H1 (cell line): ENCODE data around the gene LRRC56. TPM values are rescaled to one million over a fixed set of nuclear protein-coding genes. Genes with fewer than 3 reads are reported as not detected.

Experiments used
- CTCF ChIA-PET: fragments of 300-600 bp; sonication (Branson Sonifier 250); formaldehyde crosslinking; loops from one replicate; lab custom pipeline; 2021; ENCODE audit not compliant: partially characterized antibody; lab: Charles Lee
- POLR2A ChIA-PET: fragments of 300-600 bp; sonication (Branson Sonifier 250); formaldehyde crosslinking; loops from one replicate; lab custom pipeline; 2021; ENCODE audit warnings: inconsistent platforms; ENCODE audit not compliant: partially characterized antibody; lab: Charles Lee
- DNase-seq, 2 experiments: peaks; one replicate each; pipeline versions ENCODE4 v3.0.0 to v3.0.0-alpha.2; 2010 to 2022; ENCODE audit warnings: low spot score in 2 of 2, low read depth in 1 of 2, mixed read lengths in 1 of 2
- FAIRE-seq: peaks from 2 replicates; lab custom pipeline; 2011; peaks lifted over from hg19 to GRCh38; lab: Jason Lieb, UNC
- H2AFZ ChIP-seq: 2 replicates; pipeline ENCODE4 v1.8.1; 2012; ENCODE audit warnings: low read length, inconsistent platforms
- H2AK5ac ChIP-seq: 2 replicates; pipeline ENCODE4 v1.6.1; 2013; ENCODE audit warnings: low read depth, low read length
- H2BK120ac ChIP-seq: replicated peaks from 2 replicates; pipeline ENCODE3; 2013; ENCODE audit warnings: low read depth, low read length, inconsistent platforms
- H2BK12ac ChIP-seq: 2 replicates; pipeline ENCODE4 v1.6.1; 2013; ENCODE audit warnings: low read depth, low read length
- H2BK15ac ChIP-seq: 2 replicates; pipeline ENCODE4 v1.6.1; 2013; ENCODE audit warnings: low read length
- H2BK20ac ChIP-seq: 2 replicates; pipeline ENCODE4 v1.6.1; 2013; ENCODE audit warnings: low read length
- H2BK5ac ChIP-seq: 2 replicates; pipeline ENCODE4 v1.6.1; 2013; ENCODE audit warnings: low read depth, low read length
- H3K14ac ChIP-seq: 2 replicates; pipeline ENCODE4 v1.6.1; 2013; ENCODE audit warnings: inconsistent platforms; ENCODE audit not compliant: insufficient read length
- H3K18ac ChIP-seq: 2 replicates; pipeline ENCODE4 v1.6.1; 2013; ENCODE audit warnings: low read length; ENCODE audit errors: extremely low read depth
- H3K23ac ChIP-seq: 2 replicates; pipeline ENCODE4 v1.6.1; 2013; ENCODE audit warnings: inconsistent platforms; ENCODE audit not compliant: insufficient read length
- H3K23me2 ChIP-seq: 2 replicates; pipeline ENCODE4 v1.6.1; 2013; ENCODE audit warnings: low read depth, low read length
- H3K27ac ChIP-seq: 2 replicates; pipeline ENCODE4 v1.6.1; 2011; ENCODE audit warnings: low read depth, low read length, inconsistent platforms
- H3K27me3 ChIP-seq, 4 experiments: replicated peaks in 1 of 4; 1 replicate in 1 of 4; 2 replicates in 3 of 4; pipeline versions ENCODE4 v1.6.1 to v1.8.1; 2011 to 2013; ENCODE audit warnings: low read length in 3 of 4, mild to moderate bottlenecking in 3 of 4, inconsistent platforms in 2 of 4, mixed read lengths in 2 of 4, moderate library complexity in 1 of 4; ENCODE audit not compliant: control insufficient read depth in 3 of 4, insufficient read depth in 3 of 4; ENCODE audit errors: extremely low read depth in 1 of 4
- H3K36me3 ChIP-seq, 4 experiments: 2 replicates each; pipeline versions ENCODE4 v1.6.1 to v1.8.1; 2011 to 2013; ENCODE audit warnings: mild to moderate bottlenecking in 4 of 4, low read length in 3 of 4, moderate library complexity in 2 of 4, control low read depth in 1 of 4, inconsistent platforms in 1 of 4; ENCODE audit not compliant: insufficient read depth in 4 of 4, control insufficient read depth in 2 of 4
- H3K4ac ChIP-seq: replicated peaks from 2 replicates; pipeline ENCODE3; 2013; ENCODE audit warnings: low read length, low read depth, mixed read lengths, inconsistent platforms; ENCODE audit not compliant: insufficient read length
- H3K4me1 ChIP-seq, 4 experiments: replicated peaks in 1 of 4; 1 replicate in 1 of 4; 2 replicates in 3 of 4; pipeline versions ENCODE4 v1.6.1 to v1.8.1; 2011 to 2013; ENCODE audit warnings: low read length in 3 of 4, inconsistent platforms in 2 of 4, mixed read lengths in 1 of 4; ENCODE audit not compliant: insufficient read depth in 4 of 4, control insufficient read depth in 3 of 4
- H3K4me2 ChIP-seq, 2 experiments: 2 replicates each; pipeline versions ENCODE4 v1.6.1 to v1.8.1; 2011 to 2013; ENCODE audit warnings: low read depth in 2 of 2, low read length in 2 of 2, control low read depth in 1 of 2, inconsistent platforms in 1 of 2, mild to moderate bottlenecking in 1 of 2; ENCODE audit not compliant: insufficient read depth in 1 of 2
- H3K4me3 ChIP-seq, 4 experiments: fragments of 200-600, 300-600 bp in 1 of 4; sonication (generic), shearing (Covaris generic), sonication (Bioruptor Twin) in 1 of 4; 2 replicates each; pipeline versions ENCODE4 v1.5.1 to v1.8.1; 2011 to 2016; ENCODE audit warnings: low read length in 4 of 4, low read depth in 3 of 4, control low read depth in 2 of 4, inconsistent platforms in 2 of 4, mild to moderate bottlenecking in 2 of 4, mixed read lengths in 1 of 4, moderate library complexity in 1 of 4; ENCODE audit not compliant: insufficient read depth in 2 of 4; ENCODE audit errors: extremely low read depth in 1 of 4
- H3K56ac ChIP-seq: replicated peaks from 2 replicates; pipeline ENCODE3; 2013; ENCODE audit warnings: low read depth, mild to moderate bottlenecking, mixed read lengths, low read length, inconsistent platforms; ENCODE audit not compliant: insufficient read length
- H3K79me1 ChIP-seq: 2 replicates; pipeline ENCODE4 v1.6.1; 2013; ENCODE audit warnings: low read depth, low read length, control low read depth
- H3K79me2 ChIP-seq, 2 experiments: 2 replicates each; pipeline versions ENCODE4 v1.6.1 to v1.8.1; 2012 to 2013; ENCODE audit warnings: low read length in 2 of 2, mild to moderate bottlenecking in 2 of 2, inconsistent platforms in 1 of 2; ENCODE audit not compliant: insufficient read depth in 2 of 2, control insufficient read depth in 1 of 2
- H3K9ac ChIP-seq, 4 experiments: replicated peaks in 1 of 4; 1 replicate in 1 of 4; 2 replicates in 3 of 4; pipeline versions ENCODE4 v1.6.1 to v1.8.1; 2011 to 2013; ENCODE audit warnings: low read depth in 3 of 4, low read length in 3 of 4, control low read depth in 2 of 4, mild to moderate bottlenecking in 2 of 4, moderate library complexity in 2 of 4, inconsistent platforms in 1 of 4; ENCODE audit errors: extremely low read depth in 1 of 4
- H3K9me3 ChIP-seq, 2 experiments: 2 replicates each; pipeline versions ENCODE4 v1.6.1 to v1.8.1; 2012 to 2013; ENCODE audit warnings: mild to moderate bottlenecking in 2 of 2, moderate library complexity in 2 of 2, control low read depth in 1 of 2, inconsistent platforms in 1 of 2, low read depth in 1 of 2, low read length in 1 of 2, mixed read lengths in 1 of 2; ENCODE audit not compliant: insufficient read depth in 2 of 2
- H4K20me1 ChIP-seq, 2 experiments: replicated peaks in 1 of 2; 2 replicates each; pipeline versions ENCODE3 to v1.8.1; 2011 to 2013; ENCODE audit warnings: inconsistent platforms in 2 of 2, low read length in 2 of 2, mild to moderate bottlenecking in 1 of 2; ENCODE audit not compliant: insufficient read depth in 2 of 2, control insufficient read depth in 1 of 2
- H4K5ac ChIP-seq: 2 replicates; pipeline ENCODE4 v1.6.1; 2013; ENCODE audit warnings: low read length, low read depth, mixed read lengths, inconsistent platforms; ENCODE audit not compliant: insufficient read length
- H4K8ac ChIP-seq: 2 replicates; pipeline ENCODE4 v1.8.0; 2013; ENCODE audit warnings: mild to moderate bottlenecking, moderate library complexity, low read length, inconsistent platforms; ENCODE audit not compliant: insufficient read depth; ENCODE audit errors: extremely low read depth
- H4K91ac ChIP-seq: replicated peaks from 2 replicates; pipeline ENCODE3; 2013; ENCODE audit warnings: low read length, mixed read lengths, inconsistent platforms; ENCODE audit not compliant: insufficient read length
- BRCA1 ChIP-seq: IDR thresholded peaks from 2 replicates; pipeline ENCODE4 v1.6.1; 2012; ENCODE audit warnings: low read depth, low read length, improper control_type of control experiment
- KDM4A ChIP-seq: IDR thresholded peaks from one replicate; pipeline ENCODE4 v1.7.1; 2012; ENCODE audit warnings: low read depth, mild to moderate bottlenecking, moderate library complexity, low read length, inconsistent platforms; ENCODE audit not compliant: severe bottlenecking
- KDM5A ChIP-seq: fragments of 200-600 bp; IDR thresholded peaks from 2 replicates; pipeline ENCODE4 v1.7.1; 2012; ENCODE audit warnings: mild to moderate bottlenecking, low read length, inconsistent platforms, mixed read lengths
- NRF1 ChIP-seq: IDR thresholded peaks from 2 replicates; pipeline ENCODE4 v1.6.1; 2011; ENCODE audit warnings: mild to moderate bottlenecking, low read depth, low read length, improper control_type of control experiment
- SP1 ChIP-seq: IDR thresholded peaks from 2 replicates; pipeline ENCODE4 v1.6.1; 2011; ENCODE audit warnings: low read depth, low read length
- WGBS, 2 experiments: shearing (Covaris generic) in 1 of 2; methylation state at CpG; one replicate each; pipeline versions ENCODE4 v1.1.6 to v1.1.7; 2013 to 2015; ENCODE audit warnings: low lambda C conversion rate in 2 of 2, mixed read lengths in 2 of 2, inconsistent platforms in 1 of 2, low coverage in 1 of 2, missing lambda C conversion rate in 1 of 2; ENCODE audit not compliant: insufficient replicate concordance in 2 of 2, insufficient coverage in 1 of 2, insufficient read length in 1 of 2; ENCODE audit errors: extremely low coverage in 1 of 2, missing lambda C conversion rate in 1 of 2; 5-methylcytosine and 5-hydroxymethylcytosine counted together
- polyA plus RNA-seq, 7 experiments: library from polyadenylated mRNA; depleted of rRNA in 3 of 7; stranded (reverse) in 5 of 7; unstranded in 2 of 7; fragments of >200 nt in 5 of 7; fragments of 200-250 nt in 2 of 7; gene quantifications; 1 replicate in 5 of 7; 2 replicates in 1 of 7; 4 replicates in 1 of 7; pipeline versions ENCODE4 v1.2.1 to v1.2.3, GENCODE V29; 2011 to 2013; ENCODE audit warnings: missing spikeins in 2 of 7, mixed read lengths in 2 of 7
- total RNA-seq: library from RNA; stranded (reverse); fragmentation: NEBNext Ultra II Directional; extraction: Animal tissue kit (Norgen Biotek cat#: 25700); gene quantifications from 2 replicates; pipeline ENCODE4 v1.2.1, GENCODE V29; 2021

LRRC56 gene
- total and polyA plus RNA-seq, 2 of the 8 experiments (the other 6 are each of a cell fraction or from before 2014, with no cell fraction given) = 0.94 to 1.9 TPM

- no peak for FAIRE-seq
- Histone ChIP-seq H2BK15ac (no peak overlapping the region), H3K18ac (no peak overlapping the region), H2BK12ac (no peak overlapping the region), H3K9me3 (peaks cover 4 to 12% of the 10 kb centered on the region in 2 experiments; a peak in 1 of 4 replicates), H3K79me1 (no peaks in the 10 kb centered on the region; the same call in 1 of the 2 replicates), H2AK5ac (no peak overlapping the region), H4K5ac (no peak overlapping the region), H2BK120ac (no peak overlapping the region), H3K14ac (no peak overlapping the region), H3K23ac (no peak overlapping the region), H4K8ac (no peak overlapping the region), H3K56ac (no peak overlapping the region), H4K91ac (no peak overlapping the region), H3K4me1 (no peaks in the 10 kb centered on the region), H2BK5ac (no peak overlapping the region), H3K4ac (no peak overlapping the region), H3K36me3 (no peaks in the 10 kb centered on the region; a peak in 1 of 8 replicates), H3K27ac (no peak overlapping the region), H2BK20ac (no peak overlapping the region), H3K4me2 (no peak overlapping the region), H3K9ac (no peak overlapping the region), H3K4me3 (no peak overlapping the region), H2AFZ (no peak overlapping the region), H3K23me2 (no peaks in the 10 kb centered on the region), H3K79me2 (no peaks in the 10 kb centered on the region), H4K20me1 (peaks cover 0 to 4% of the 10 kb centered on the region in 2 experiments), H3K27me3 (no peaks in the 10 kb centered on the region)
- ChIA-PET POLR2A (interaction anchor here (0.6 to 1.4 kb wide), 2 partner anchors 23 to 76 kb away, joined by 3 read pairs; no protein-coding TSS in a partner anchor), CTCF (interaction anchor here (0.8 to 1.3 kb wide), 4 partner anchors 8 to 150 kb away, joined by 3 to 5 read pairs (median 4); partner anchors contain the start of gene PTDSS2)
- DNase-seq = no peak
- WGBS, 2 experiments = 92% methylated on average over 28 of the region's 29 CpGs; no CpG with 5 or more reads in 1 of the 2 experiments
- TF ChIP-seq NRF1 = no peak
- TF ChIP-seq BRCA1 = no peak
- no peak for TF ChIP-seq SP1
- TF ChIP-seq KDM4A = no peak
- TF ChIP-seq KDM5A = no peak
These were observed 24.3 kb upstream of the LRRC56 start for GRCh38 chr11:512761-513595.
